Stimulated activated CD8-positive, alpha-beta memory T cell treated with anti-CD3 and anti-CD28 coated beads, Interleukin-7, amount 100 ng/mL, for 24 hours (primary cell): Measurements from ENCODE around the gene TMC8.

Experiments
- DNase-seq: peaks from one replicate; pipeline ENCODE4 v3.0.0-alpha.2; 2020; ENCODE audit warnings: low read depth

TMC8 gene

DNA sequence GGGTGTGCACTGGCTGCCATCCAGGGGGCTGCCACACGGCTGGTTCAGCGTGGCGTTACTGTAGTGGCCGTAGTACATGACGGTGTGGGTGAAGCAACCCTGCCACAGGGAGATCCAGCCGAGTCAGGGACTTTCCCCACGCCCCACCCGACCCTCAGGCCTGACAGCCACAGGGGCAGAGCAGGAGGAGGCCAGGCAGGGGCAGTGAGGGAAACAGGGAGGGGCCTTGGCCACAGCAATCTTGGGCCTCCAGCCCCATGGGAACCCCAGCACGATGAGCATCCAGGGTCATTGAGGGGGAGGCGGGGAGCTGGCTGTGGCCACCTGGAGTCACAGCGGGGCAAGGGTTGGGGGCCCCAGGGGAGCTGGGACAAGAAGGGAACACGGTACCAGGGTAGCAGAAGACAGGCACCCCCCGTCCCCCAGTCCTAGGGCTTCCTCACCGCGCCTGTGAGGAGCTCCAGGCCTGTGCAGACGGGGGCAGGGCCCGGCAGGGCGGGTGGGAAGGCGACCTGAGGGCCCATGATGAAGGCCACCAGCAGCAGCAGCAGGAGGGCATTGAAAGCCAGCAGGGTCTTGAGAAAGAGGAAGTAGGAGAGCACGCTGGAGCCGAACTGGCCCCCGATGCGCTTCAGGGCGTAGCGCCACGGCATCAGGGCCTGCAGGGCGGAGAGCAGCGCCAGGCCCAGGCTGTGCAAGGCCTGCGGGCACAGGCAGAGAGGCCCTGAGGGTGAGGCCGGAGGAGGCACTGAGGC lies 6.3 kb upstream of the TMC8 start:
- DNase-seq = no peak

- no peak for DNase-seq
These were observed 5.8 kb upstream of the TMC8 start for GRCh38 chr17:78124836-78125137.

GRCh38 chr17:78125138-78125913 lies 5.2 kb upstream of the TMC8 start:
- no peak for DNase-seq

- no peak for DNase-seq
These were observed 4.3 kb upstream of the TMC8 start for GRCh38 chr17:78125976-78126894.

DNA sequence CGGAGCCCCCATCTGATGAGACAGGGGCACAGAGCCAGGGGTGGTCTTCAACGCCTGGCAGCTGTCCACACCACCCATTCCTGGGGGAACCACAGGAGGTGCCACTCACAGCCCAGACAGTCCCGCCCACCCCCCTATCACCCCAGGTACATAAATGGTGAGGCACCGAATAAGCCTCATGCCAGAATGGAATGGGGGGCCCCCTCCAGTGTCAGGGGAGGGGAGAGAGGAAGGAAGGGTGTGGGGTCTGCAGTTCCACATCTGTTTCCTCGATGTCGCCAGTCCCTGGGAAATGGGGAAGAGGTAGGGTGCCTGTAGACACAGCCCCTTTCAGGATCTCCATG lies 3.7 kb upstream of the TMC8 start:
- no peak for DNase-seq

- DNase-seq = no peak
These were observed 3.2 kb upstream of the TMC8 start for GRCh38 chr17:78127239-78127887.

- no peak for DNase-seq
These were observed 2.6 kb upstream of the TMC8 start for GRCh38 chr17:78127888-78128550.

DNA sequence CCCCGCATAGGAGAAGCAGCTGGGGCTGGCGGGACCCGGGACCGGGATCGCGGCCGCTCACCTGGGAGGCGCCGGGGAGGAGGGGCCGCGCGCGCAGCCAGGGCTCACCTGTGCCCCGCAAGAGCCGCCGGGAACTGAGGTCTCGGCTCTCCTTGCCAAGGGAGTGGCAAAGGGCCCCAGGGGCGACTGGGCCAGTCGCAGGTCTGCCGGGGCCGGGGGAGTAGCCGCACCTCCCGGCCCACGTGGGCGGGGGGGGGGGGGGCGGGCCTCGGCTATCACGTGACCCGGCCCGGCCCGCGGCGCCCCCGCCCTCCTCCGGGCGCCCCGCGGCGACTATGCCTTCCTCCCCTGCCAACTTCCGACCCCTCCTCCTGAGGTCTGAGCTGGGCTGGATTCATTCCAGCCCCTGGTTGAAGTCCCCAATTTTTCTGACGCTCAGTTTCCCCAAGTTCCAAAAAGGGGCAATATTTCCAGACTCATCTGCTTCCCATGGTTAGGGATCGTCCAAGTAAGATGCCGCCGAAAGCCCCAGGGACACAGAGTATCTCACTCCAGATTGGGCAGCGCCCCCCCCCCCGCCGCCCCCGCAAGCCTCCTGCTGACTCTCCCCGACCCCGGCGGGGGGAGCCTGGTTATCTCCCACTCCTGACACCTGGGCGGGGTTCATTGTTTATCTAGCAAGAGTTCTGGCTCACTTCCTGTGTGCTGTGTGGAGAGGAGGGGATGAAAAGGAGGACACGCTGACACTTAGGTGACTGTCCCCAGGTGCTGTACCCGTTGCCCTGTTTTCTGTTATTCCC lies 1.8 kb upstream of the TMC8 start, which contains the start of gene TMC6:
Gene TMC6, minus strand, starts transcription at position 205 of the 800 bp plus-strand sequence. CDS start 1,923 bp downstream, outside the sequence.
- DNase-seq = no peak

GRCh38 chr17:78129351-78130089 lies 1.1 kb upstream of the TMC8 start:
- DNase-seq = no peak

DNA sequence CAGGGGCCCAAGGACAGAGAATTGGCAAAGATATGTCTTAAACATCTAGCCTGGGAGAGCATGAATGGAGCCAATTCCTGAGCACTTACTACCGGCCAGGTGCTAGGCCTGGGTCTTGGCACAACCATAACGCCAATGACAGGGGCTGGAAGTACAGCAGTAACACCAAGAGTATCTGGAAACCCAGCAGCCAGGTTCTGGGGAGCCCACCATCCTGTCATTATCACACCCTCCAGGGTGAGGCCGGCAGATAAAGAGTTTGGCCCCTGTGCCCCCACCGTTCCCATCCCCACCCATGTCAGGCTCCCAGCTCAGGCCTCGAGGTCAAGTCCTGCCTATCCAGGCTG lies 508 bp upstream of the TMC8 start:
- no peak for DNase-seq

DNA sequence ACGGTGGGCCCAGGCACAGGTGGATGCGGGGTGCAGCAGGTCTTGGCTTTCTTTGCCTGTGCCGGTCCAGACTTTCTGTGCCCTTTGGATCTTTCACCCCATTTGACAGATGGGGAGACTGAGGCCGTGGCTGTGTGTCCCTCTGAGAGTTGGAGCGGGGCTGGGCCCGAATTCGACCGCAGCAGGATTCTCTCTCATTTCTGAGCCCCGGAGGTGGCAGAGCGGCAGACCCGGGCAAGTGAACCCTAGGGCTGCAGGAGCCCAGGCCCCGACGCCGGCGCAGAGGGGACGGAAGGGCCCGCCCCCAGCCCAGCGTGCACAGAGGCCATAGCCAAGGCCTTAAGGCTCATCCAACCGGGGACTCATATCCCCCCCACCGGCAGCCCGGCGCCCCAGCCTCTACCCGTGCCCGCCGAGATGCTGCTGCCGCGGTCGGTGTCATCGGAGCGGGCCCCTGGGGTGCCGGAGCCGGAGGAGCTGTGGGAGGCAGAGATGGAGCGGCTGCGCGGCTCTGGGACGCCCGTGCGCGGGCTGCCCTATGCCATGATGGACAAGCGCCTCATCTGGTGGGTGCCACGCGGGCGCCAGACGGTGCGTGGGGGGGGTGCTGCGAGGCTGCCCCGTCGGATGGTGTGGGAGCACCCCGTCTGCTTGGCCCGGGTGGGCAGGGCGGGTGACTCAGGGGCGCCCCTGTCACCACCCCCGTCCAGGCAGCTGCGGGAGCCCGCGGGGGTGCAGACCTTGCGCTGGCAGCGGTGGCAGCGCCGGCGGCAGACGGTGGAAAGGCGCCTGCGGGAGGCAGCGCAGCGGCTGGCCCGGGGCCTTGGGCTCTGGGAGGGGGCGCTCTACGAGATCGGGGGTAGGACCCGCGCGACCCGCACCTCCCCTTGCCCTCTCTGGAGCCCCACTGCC lies 857 bp downstream of the TMC8 start:
- DNase-seq = no peak

DNA sequence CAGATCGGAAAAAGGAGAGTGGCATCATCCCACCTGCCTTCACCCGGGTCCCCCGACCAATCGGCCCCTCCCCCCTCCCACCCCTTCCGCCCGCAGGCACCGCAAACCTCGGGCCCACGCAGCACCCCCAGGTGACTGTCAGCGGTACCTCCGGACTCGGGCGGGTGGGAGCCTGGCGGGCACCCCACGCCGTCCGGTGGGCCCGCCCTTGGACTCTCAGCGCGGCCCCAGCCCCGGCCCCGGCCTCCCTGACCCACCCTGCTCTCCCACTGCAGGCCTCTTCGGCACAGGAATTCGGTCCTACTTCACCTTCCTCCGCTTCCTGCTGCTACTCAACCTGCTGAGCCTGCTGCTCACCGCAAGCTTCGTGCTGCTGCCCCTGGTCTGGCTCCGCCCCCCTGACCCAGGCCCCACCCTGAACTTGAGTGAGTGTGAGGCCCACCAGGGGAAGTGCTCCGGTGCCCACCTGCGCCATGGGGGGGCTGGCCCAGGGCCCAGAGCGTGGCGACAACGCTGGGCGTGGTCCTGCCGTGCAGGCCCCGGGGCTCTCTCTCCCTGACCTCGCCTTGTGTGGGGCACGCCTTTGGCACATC lies 1.6 kb downstream of the TMC8 start:
- no peak for DNase-seq

GRCh38 chr17:78132767-78133178 lies 2.2 kb downstream of the TMC8 start:
- no peak for DNase-seq

GRCh38 chr17:78133179-78133951 lies 2.8 kb downstream of the TMC8 start:
- DNase-seq = no peak

DNA sequence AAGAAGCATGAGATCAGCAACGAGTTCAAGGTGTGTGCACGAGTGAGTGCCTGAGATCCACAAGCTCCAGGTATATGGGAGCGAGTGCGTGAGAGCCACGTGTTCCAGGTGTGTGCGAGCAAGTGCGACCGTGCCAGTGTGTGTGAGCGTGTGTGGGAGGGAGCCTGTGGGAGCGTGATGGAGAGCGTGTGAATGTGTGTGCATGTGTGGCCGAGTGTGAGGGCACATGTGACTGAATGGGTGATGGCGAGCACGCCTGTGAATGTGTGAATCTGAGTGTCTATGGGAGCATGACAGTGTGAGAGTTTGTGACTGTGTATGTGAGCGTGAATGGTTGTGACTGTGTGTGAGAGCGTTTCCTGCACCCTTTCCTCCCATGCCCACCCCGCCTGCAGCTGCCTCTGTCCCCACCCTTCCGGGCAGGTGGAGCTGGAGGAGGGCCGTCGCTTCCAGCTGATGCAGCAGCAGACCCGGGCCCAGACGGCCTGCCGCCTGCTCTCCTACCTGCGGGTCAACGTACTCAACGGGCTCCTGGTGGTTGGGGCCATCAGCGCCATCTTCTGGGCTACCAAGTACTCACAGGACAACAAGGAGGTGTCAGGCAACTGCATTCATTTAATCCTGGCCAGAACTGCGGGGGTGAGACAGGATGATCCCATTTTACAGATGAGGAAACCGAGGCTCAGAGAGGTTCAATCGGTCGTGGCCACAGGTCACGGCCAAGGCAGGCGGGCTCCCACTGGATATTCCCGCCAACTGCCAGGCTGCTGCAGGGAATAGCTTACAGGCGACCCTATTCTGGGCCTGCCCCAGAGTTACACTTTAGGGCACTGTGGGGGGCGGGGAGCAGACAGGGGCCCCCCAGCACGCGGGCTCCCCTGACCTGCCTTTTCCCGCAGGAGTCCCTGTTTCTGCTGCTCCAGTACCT lies 3.7 kb downstream of the TMC8 start:
- no peak for DNase-seq

DNA sequence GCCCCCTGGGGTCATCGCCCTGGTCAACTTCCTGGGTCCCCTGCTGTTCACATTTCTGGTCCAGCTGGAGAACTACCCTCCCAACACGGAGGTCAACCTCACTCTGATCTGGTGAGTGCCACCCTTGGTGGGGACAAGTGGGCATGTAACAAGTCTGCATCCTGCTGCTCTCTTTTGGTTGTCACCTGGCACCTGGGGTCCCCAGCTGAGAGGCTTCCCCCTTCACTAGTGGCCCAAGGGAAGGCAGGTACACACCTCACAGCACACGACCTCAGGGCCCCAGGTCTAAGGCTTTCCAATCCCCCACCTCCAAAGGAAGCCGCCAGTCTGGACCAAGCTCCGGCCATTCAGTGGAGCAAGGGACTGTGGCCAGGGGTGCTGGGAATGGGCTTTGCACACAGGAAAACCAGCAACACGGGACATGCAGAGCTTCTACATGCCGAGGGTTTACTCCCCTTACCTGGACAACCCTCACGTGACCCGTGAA lies 4.4 kb downstream of the TMC8 start:
- no peak for DNase-seq
